A549 treated with ZK216348 at 1 μM for 4 hours (cell line): ENCODE data around the gene SEPTIN8. TPM values are rescaled to one million over a fixed set of nuclear protein-coding genes. Genes with fewer than 3 reads are reported as not detected.

Experiments
- total RNA-seq: library from RNA; stranded (reverse); fragments of 200-300 nt; extraction: Qiagen RNA extraction; gene quantifications from 5 replicates; pipeline ENCODE4 v1.2.3, GENCODE V29; 2022; ENCODE audit warnings: low read depth

SEPTIN8 gene
- 16.5 to 23.3 TPM (median 20.8 TPM) in 5 replicates for total RNA-seq

GRCh38 chr5:132777209-132778069, at the start of gene SEPTIN8:
Gene SEPTIN8 (minus strand): TSS chr5:132777239. CDS start chr5:132777137, 102 bp downstream.

GRCh38 chr5:132812781-132813598, 36.0 kb upstream of the SEPTIN8 start, which contains the start of gene SOWAHA:
Gene SOWAHA (plus strand): TSS chr5:132813302. CDS start chr5:132813622, 320 bp downstream.

GRCh38 chr5:132746954-132747615, 30.0 kb downstream of the SEPTIN8 start, which contains the start of gene CCNI2:
Gene CCNI2 (plus strand): TSS chr5:132747426. CDS start chr5:132747496, 70 bp downstream.

GRCh38 chr5:132736853-132737833, 39.9 kb downstream of the SEPTIN8 start, which contains the start of gene KIF3A:
Gene KIF3A (minus strand): TSS chr5:132737546. CDS start chr5:132737419, 127 bp downstream.

Other genes with a start within 250 kb of the SEPTIN8 start
- gene IL5, start 233.7 kb downstream of the SEPTIN8 start, total RNA-seq = not detected in 5 replicates
- 19.4 to 47.1 TPM (median 33.8 TPM) in 5 replicates for gene RAD50, start 220.3 kb downstream of the SEPTIN8 start, total RNA-seq
- gene IL13, start 119.1 kb downstream of the SEPTIN8 start, total RNA-seq = 0.13 TPM in 1 of 5 replicates, not detected in the others
- not detected in 5 replicates for gene IL4, start 103.2 kb downstream of the SEPTIN8 start, total RNA-seq
- gene KIF3A, start 39.7 kb downstream of the SEPTIN8 start, total RNA-seq = 8.1 to 16.4 TPM (median 9.7 TPM) in 5 replicates
- 0.06 to 0.09 TPM in 2 of 5 replicates, not detected in the others for gene CCNI2, start 29.8 kb downstream of the SEPTIN8 start, total RNA-seq
- 0.06 to 0.12 TPM (median 0.11 TPM) in 5 replicates for gene SOWAHA, start 36.1 kb upstream of the SEPTIN8 start, total RNA-seq
- gene SHROOM1, start 53.4 kb upstream of the SEPTIN8 start, total RNA-seq = 7.2 to 12.9 TPM (median 9.8 TPM) in 5 replicates
- 0.17 to 0.28 TPM (median 0.23 TPM) in 3 of 5 replicates, not detected in the others for gene GDF9, start 89.2 kb upstream of the SEPTIN8 start, total RNA-seq
- gene UQCRQ, start 89.4 kb upstream of the SEPTIN8 start, total RNA-seq = 410 to 521 TPM (median 479 TPM) in 5 replicates
- 0.58 to 1.4 TPM (median 1.0 TPM) in 5 replicates for gene LEAP2, start 96.4 kb upstream of the SEPTIN8 start, total RNA-seq
- gene AFF4, start 186.4 kb upstream of the SEPTIN8 start, total RNA-seq = 10.6 to 30.7 TPM (median 22.5 TPM) in 5 replicates
- gene ZCCHC10, start 249.3 kb upstream of the SEPTIN8 start, total RNA-seq = 24.6 to 39.4 TPM (median 29.0 TPM) in 5 replicates